NCI-H2107 (cell line): ENCODE results near the gene ANO7.

ENCODE experiments used
- DNase-seq: peaks from one replicate; lab custom pipeline; 2025; lab: John Stamatoyannopoulos, UW

The ANO7 gene

GRCh38 chr2:241274127-241274526 is 85.7 kb downstream of the ANO7 start:
- no peak for DNase-seq
